AG04449 (cell line): Measurements from ENCODE around the gene KCNQ1.

Experiments
- CTCF ChIA-PET: fragments of 350-600 bp; formaldehyde crosslinking; extraction: SDS; loops from one replicate; lab custom pipeline; 2021; ENCODE audit warnings: antibody characterized with exemption; lab: Yijun Ruan, JAX
- POLR2A ChIA-PET: fragments of 400-600, 350-600 bp; formaldehyde crosslinking; extraction: SDS; loops from one replicate; lab custom pipeline; 2020; ENCODE audit warnings: antibody characterized with exemption, inconsistent platforms; lab: Yijun Ruan, JAX
- DNase-seq: peaks from one replicate; pipeline ENCODE4 v3.0.0-alpha.2; 2010; ENCODE audit warnings: low read depth, low spot score
- H3K4me3 ChIP-seq: 2 replicates; pipeline ENCODE4 v1.5.1; 2011; ENCODE audit warnings: low read depth, mild to moderate bottlenecking, control low read depth, low read length
- TF ChIP-seq, protein P1 (sequence below): IDR thresholded peaks from one replicate; pipeline ENCODE4 v1.5.1; 2011; ENCODE audit warnings: mild to moderate bottlenecking, moderate library complexity, low read length, control low read depth, inconsistent platforms; ENCODE audit not compliant: insufficient read depth; ENCODE audit errors: missing control alignments

Gene KCNQ1

DNA sequence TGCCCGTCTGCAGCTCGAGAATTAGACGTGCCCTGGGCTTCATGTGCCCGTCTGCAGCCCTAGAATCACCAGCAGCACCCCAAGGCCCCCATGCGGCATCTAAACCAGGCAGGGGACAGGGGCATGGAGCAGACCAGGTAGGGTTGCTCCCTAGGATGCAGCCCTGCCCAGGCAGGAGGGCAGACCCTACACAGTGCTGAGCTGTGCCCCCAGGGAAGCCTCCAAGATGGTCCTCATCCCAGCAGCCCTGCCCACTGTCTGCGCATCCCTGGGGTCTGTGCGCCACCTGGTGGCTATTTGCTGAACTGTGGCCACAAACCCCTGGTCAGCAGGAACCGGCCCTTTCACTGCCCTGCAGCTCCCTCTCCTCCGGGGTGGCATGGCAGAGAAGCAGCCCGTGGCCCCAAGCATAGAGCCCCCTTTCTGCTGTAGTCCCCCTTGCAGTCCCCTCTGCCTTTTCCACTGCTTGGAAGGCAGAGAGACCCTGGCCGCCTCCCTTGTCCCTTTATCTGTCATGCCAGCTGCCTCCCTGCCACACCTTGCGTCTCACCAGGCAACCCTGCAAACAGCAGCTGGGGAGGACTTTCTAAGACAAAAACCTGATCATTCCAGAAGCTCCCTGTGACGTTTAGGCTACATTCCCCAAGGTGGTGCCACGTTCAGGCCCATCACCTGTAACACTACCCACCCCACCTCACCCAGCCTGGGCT is 86.6 kb downstream of the KCNQ1 start:
- ChIA-PET POLR2A (no interaction called here), CTCF (interaction anchor here (0.7 to 17.8 kb wide), 54 partner anchors 9 to 886 kb away, joined by 3 to 1022 read pairs (median 4); partner anchors contain the start of genes CDKN1C, PHLDA2 and TSSC4)
- H3K4me3 ChIP-seq = no peak overlapping the region
- DNase-seq = no peak
- TF ChIP-seq, protein P1, sequence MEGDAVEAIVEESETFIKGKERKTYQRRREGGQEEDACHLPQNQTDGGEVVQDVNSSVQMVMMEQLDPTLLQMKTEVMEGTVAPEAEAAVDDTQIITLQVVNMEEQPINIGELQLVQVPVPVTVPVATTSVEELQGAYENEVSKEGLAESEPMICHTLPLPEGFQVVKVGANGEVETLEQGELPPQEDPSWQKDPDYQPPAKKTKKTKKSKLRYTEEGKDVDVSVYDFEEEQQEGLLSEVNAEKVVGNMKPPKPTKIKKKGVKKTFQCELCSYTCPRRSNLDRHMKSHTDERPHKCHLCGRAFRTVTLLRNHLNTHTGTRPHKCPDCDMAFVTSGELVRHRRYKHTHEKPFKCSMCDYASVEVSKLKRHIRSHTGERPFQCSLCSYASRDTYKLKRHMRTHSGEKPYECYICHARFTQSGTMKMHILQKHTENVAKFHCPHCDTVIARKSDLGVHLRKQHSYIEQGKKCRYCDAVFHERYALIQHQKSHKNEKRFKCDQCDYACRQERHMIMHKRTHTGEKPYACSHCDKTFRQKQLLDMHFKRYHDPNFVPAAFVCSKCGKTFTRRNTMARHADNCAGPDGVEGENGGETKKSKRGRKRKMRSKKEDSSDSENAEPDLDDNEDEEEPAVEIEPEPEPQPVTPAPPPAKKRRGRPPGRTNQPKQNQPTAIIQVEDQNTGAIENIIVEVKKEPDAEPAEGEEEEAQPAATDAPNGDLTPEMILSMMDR = peak; percentile 94

DNA sequence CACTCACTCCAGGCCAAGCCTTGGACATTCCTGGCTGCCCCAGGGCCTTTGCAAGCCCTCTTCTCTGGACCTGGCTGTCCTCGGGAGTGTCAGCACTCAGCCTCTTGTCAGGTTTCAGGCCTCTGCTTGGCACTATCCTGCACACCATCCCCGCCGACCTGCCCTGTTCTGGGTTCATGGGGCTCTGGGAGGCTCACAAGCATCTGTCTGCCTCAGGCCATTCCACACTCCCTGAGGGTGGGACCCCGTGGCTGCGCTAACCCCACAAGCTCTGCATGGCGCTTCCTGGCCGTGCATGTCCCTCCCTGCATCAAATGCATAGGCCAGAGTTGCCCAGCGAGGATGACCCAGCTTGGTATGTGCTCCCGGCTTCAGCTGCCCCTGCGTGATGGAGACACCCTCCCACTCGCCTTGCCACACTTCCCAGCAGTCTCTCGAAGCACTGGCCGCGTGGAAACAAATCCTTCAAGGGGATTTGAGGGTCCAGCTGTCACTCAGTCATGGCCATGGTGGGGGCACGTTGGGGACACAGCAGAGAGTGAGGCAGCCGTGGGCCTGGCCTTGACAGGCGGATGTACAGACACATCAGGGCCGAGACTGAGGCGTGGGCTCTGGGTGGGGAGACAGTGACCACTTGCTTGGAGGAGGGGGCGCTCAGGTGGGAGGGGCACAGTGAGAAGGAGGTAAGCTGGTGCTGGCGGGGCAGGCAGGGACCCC is 87.3 kb downstream of the KCNQ1 start:
- DNase-seq = no peak
- POLR2A ChIA-PET = interaction anchor here (1.0 to 2.1 kb wide), 3 partner anchors 132 to 356 kb away, joined by 4 to 9 read pairs (median 5); partner anchors contain the start of genes CDKN1C and TSSC4
- TF ChIP-seq, protein P1 = no peak
- H3K4me3 ChIP-seq = no peak overlapping the region
- CTCF ChIA-PET = interaction anchor here (0.7 to 17.8 kb wide), 65 partner anchors 8 to 886 kb away, joined by 3 to 1022 read pairs (median 4); partner anchors contain the start of genes CDKN1C, PHLDA2 and TSSC4

DNA sequence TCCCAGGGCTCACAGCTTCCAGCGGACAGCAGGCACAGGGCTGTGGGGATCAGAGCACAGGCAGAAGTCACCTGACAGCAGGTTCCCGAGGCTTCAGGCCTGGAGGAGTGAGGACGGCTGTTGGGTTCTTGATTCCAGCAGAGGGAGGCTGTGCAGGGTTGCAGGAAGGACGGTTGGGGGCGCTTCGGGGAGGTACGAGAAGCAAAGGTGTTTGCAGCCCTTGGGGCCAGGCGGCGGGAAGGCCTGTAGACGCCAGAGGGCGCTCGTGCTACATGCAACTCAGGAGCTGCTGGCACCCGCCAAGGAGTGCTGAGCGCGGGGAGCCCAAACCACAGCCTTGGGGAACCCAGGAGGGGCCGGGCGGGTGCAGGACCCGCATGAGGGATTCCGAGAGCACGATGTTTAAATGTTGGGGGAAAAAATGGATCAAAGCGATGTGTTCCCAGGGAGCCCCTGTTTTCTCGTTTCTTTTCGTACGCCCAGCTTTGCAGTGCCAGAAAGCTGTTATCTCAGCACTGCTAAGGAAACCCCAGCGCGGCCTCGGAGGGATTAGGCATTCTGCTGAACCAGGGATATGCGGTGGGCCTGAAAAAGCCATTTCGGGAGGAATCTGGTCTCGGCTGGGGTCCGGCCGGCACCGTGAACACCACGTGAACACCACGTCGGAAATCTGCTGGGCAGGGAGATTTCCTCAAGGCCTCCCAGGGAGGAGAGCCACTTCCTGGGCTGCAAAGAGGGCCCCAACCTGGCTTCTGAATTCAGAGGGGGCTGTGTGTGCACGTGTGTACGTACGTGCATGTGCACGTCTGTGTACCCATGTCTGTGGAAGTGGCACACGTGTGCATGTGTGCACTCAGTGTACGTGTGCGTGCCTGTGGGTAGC is 88.1 kb downstream of the KCNQ1 start:
- peak; percentile 28 for DNase-seq
- ChIA-PET CTCF (interaction anchor here (0.7 to 17.8 kb wide), 75 partner anchors 8 to 885 kb away, joined by 3 to 1022 read pairs (median 4); partner anchors contain the start of genes CDKN1C and PHLDA2), POLR2A (interaction anchor here (1.0 to 2.1 kb wide), 3 partner anchors 132 to 355 kb away, joined by 4 to 9 read pairs (median 5); partner anchors contain the start of genes CDKN1C and TSSC4)
- peak overlapping the region; percentile 23 for H3K4me3 ChIP-seq
- TF ChIP-seq, protein P1 = peak; percentile 95

DNA sequence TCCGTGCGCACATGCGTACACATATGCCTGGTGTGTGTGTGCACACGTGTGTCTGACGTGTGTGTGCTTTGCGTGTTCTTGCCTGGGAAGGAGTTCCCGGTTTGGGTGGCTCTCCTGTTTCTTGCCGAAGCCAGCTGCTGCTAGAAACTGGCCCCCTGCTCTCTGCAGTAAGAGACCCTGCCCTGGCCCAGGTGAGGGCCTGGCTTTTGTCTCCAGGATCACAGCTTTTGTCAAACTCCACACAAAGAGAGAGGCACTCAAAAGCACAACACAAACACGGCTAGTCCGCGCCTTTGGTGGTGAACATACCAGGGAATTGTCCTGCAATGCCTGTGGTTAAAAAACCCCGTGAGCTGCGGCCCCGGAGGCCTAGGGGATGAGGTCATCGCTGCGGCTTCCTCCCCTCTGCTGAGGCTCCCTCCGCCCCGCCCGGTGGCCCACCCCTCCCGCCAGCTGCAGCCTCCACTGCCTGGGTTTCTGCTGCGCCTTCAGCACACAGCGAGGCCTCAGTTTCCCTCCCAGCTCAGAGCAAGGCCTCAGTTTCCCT is 88.9 kb downstream of the KCNQ1 start:
- TF ChIP-seq, protein P1 = no peak
- peak; percentile 55 for DNase-seq
- CTCF ChIA-PET = interaction anchor here (0.6 to 17.8 kb wide), 50 partner anchors 9 to 884 kb away, joined by 3 to 1022 read pairs (median 4); partner anchors contain the start of genes CDKN1C and PHLDA2
- H3K4me3 ChIP-seq = peak overlapping the region; percentile 23
- POLR2A ChIA-PET = interaction anchor here (0.5 to 2.1 kb wide), 4 partner anchors 133 to 877 kb away, joined by 3 to 9 read pairs (median 4); partner anchors contain the start of genes CDKN1C and TSSC4

DNA sequence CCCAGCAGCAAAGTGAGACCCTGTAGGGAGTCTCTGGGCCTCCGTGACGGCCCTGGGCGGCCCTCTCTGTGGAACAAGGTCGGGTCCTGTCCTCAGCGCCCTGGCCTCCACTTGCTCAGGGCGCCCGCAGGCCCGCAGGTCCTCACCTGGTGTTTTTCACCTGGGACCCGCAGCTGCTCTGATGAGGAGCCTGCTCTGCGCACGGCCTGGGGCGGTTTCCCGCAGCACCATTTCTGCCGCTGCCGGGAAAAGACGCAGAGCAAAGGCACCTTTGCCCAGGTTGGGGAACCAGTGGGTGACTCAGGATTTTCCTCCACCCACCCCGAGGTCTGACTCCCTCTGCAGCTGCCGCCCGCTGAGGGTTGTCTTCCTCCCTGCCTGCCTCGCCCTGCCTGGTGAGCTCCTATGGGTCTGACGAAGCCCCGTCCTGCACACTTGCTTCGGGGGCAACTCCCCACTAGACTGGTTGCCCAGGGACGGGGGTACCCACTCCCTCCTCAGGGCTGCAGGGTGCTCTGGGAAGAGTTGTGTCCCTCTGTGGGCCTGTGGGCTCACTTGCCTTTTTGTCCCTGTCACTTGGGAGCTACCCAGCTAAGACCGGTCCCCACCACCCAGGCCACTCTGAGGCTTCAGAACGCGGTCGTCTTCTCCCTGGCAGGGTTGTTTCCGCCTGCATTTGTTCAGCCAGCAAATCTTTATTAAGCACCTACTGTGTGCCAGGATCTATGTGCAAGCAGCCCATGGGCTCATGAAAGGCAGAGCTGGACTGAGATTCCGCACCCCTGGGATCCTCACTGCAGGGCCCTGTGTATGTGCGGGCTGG is 89.5 kb downstream of the KCNQ1 start:
- TF ChIP-seq, protein P1 = no peak
- CTCF ChIA-PET = interaction anchor here (0.6 to 17.8 kb wide), 18 partner anchors 12 to 504 kb away, joined by 3 to 1022 read pairs (median 6); partner anchors contain the start of genes CDKN1C and PHLDA2
- POLR2A ChIA-PET = interaction anchor here (0.5 to 2.1 kb wide), 6 partner anchors 134 to 876 kb away, joined by 3 to 9 read pairs (median 3); partner anchors contain the start of genes CDKN1C and TSSC4
- DNase-seq = no peak
- no peak overlapping the region for H3K4me3 ChIP-seq
